Smooth muscle cell of trachea (primary cell): Measurements from ENCODE around the gene TAS2R39. TPM values are rescaled to one million over a fixed set of nuclear protein-coding genes. Genes with fewer than 3 reads are reported as not detected.

ENCODE experiments used
- total RNA-seq: library from RNA; depleted of rRNA; stranded (reverse); fragments of >200 nt; gene quantifications from 2 replicates; pipeline ENCODE4 v1.2.1, GENCODE V29; 2014

The TAS2R39 gene
- total RNA-seq = not detected in 2 replicates

GRCh38 chr7:143183024-143183423, at the start of gene TAS2R39:
Gene TAS2R39 (plus strand): TSS chr7:143183419. CDS start chr7:143183419, 0 bp downstream.

GRCh38 chr7:143221737-143222136, 38.5 kb downstream of the TAS2R39 start, which contains the start of gene TAS2R40:
Gene TAS2R40 (plus strand): TSS chr7:143222037. CDS start chr7:143222079, 42 bp downstream.

Other genes with a start within 250 kb of the TAS2R39 start
- gene TRPV5, start 249.7 kb upstream of the TAS2R39 start, total RNA-seq = not detected in 2 replicates
- not detected in 2 replicates for gene LLCFC1, start 243.9 kb upstream of the TAS2R39 start, total RNA-seq
- gene KEL, start 221.1 kb upstream of the TAS2R39 start, total RNA-seq = 0.17 TPM in 1 of 2 replicates, not detected in the other
- gene OR9A2, start 156.3 kb upstream of the TAS2R39 start, total RNA-seq = not detected in 2 replicates
- gene OR6V1, start 131.1 kb upstream of the TAS2R39 start, total RNA-seq = not detected in 2 replicates
- not detected in 2 replicates for gene PIP, start 51.3 kb upstream of the TAS2R39 start, total RNA-seq
- gene TAS2R40, start 38.6 kb downstream of the TAS2R39 start, total RNA-seq = not detected in 2 replicates
- 106 and 155 TPM in 2 replicates for gene GSTK1, start 80.0 kb downstream of the TAS2R39 start, total RNA-seq
- 0.50 TPM in 1 of 2 replicates, not detected in the other for gene TMEM139, start 101.5 kb downstream of the TAS2R39 start, total RNA-seq
- gene CASP2, start 104.9 kb downstream of the TAS2R39 start, total RNA-seq = 12.9 and 14.4 TPM in 2 replicates
- gene CLCN1, start 132.7 kb downstream of the TAS2R39 start, total RNA-seq = not detected in 2 replicates
- 3.9 and 13.2 TPM in 2 replicates for gene FAM131B, start 179.3 kb downstream of the TAS2R39 start, total RNA-seq
- gene ZYX, start 197.9 kb downstream of the TAS2R39 start, total RNA-seq = 70.0 and 70.3 TPM in 2 replicates
- gene EPHA1, start 225.4 kb downstream of the TAS2R39 start, total RNA-seq = under 0.01 and 0.15 TPM in 2 replicates